Epidermal melanocyte (primary cell): ENCODE measurements around the gene KCNH6.

Source experiments
- DNase-seq: peaks from one replicate; pipeline ENCODE4 v3.0.0; 2011; ENCODE audit warnings: low spot score; ENCODE audit not compliant: insufficient read length

KCNH6 gene

GRCh38 chr17:63534078-63534570 lies 11.0 kb downstream of the KCNH6 start:
- DNase-seq, result no peak

GRCh38 chr17:63534816-63535455 lies 11.8 kb downstream of the KCNH6 start:
- DNase-seq, result no peak

GRCh38 chr17:63535640-63536039 lies 12.5 kb downstream of the KCNH6 start:
- no peak for DNase-seq

GRCh38 chr17:63537001-63537400 lies 13.8 kb downstream of the KCNH6 start:
- no peak for DNase-seq

- DNase-seq, result no peak
Measured at GRCh38 chr17:63537991-63538692, 15.0 kb downstream of the KCNH6 start.

GRCh38 chr17:63538693-63539595 lies 15.8 kb downstream of the KCNH6 start:
- DNase-seq, result no peak

GRCh38 chr17:63540590-63540989 lies 17.4 kb downstream of the KCNH6 start:
- DNase-seq, result no peak

GRCh38 chr17:63542218-63542545 lies 19.0 kb downstream of the KCNH6 start:
- DNase-seq, result no peak

GRCh38 chr17:63542942-63543821 lies 20.0 kb downstream of the KCNH6 start:
- no peak for DNase-seq

GRCh38 chr17:63543822-63544420 lies 20.8 kb downstream of the KCNH6 start:
- DNase-seq, result no peak

GRCh38 chr17:63544467-63545301 lies 21.5 kb downstream of the KCNH6 start:
- DNase-seq, result no peak

- no peak for DNase-seq
Measured at GRCh38 chr17:63546308-63547082, 23.3 kb downstream of the KCNH6 start.

- DNase-seq, result no peak
Measured at GRCh38 chr17:63547083-63547523, 23.9 kb downstream of the KCNH6 start.

- DNase-seq, result no peak
Measured at GRCh38 chr17:63549289-63549945, 26.3 kb downstream of the KCNH6 start.

- DNase-seq, result peak; percentile 100
Measured at GRCh38 chr17:63549946-63550816, 27.0 kb downstream of the KCNH6 start, which contains the start of gene DCAF7. TSS of gene DCAF7 (plus strand) at chr17:63550477. CDS start at chr17:63550678, 201 bp downstream.

- no peak for DNase-seq
Measured at GRCh38 chr17:63550817-63551639, 27.9 kb downstream of the KCNH6 start.
